AG10803 (cell line): ENCODE data around the gene LPP.

Experiments used
- DNase-seq: peaks from one replicate; pipeline ENCODE4 v3.0.0; 2010; ENCODE audit warnings: low read depth
- H3K4me3 ChIP-seq: 2 replicates; pipeline ENCODE4 v1.5.1; 2011; ENCODE audit warnings: mild to moderate bottlenecking, low read length, control low read depth
- CTCF ChIP-seq: conservative IDR thresholded peaks from 2 replicates; pipeline ENCODE4 v1.5.1; 2011; ENCODE audit warnings: mild to moderate bottlenecking, low read length, control low read depth, inconsistent platforms

LPP gene

GRCh38 chr3:188303823-188304222, 149.9 kb downstream of the LPP start:
- TF ChIP-seq CTCF = no peak
- no peak for DNase-seq
- H3K4me3 ChIP-seq = no peak overlapping the region

- no peak overlapping the region for H3K4me3 ChIP-seq
- no peak for DNase-seq
- TF ChIP-seq CTCF = no peak
Observed at GRCh38 chr3:188304501-188304900, 150.5 kb downstream of the LPP start.

GRCh38 chr3:188305220-188305619, 151.3 kb downstream of the LPP start:
- no peak for TF ChIP-seq CTCF
- H3K4me3 ChIP-seq = no peak overlapping the region
- no peak for DNase-seq

GRCh38 chr3:188306435-188307005, 152.6 kb downstream of the LPP start:
- TF ChIP-seq CTCF = no peak
- DNase-seq = peak; percentile 56
- H3K4me3 ChIP-seq = no peak overlapping the region

- TF ChIP-seq CTCF = no peak
- DNase-seq = no peak
- H3K4me3 ChIP-seq = no peak overlapping the region
Observed at GRCh38 chr3:188309437-188310269, 155.7 kb downstream of the LPP start.

- peak; percentile 64 for DNase-seq
- H3K4me3 ChIP-seq = no peak overlapping the region
- no peak for TF ChIP-seq CTCF
Observed at GRCh38 chr3:188310270-188310710, 156.3 kb downstream of the LPP start.

- peak; percentile 41 for DNase-seq
- no peak overlapping the region for H3K4me3 ChIP-seq
- no peak for TF ChIP-seq CTCF
Observed at GRCh38 chr3:188315553-188315952, 161.6 kb downstream of the LPP start.
